Endothelial cell of umbilical vein (primary cell): ENCODE data around the gene USP40. TPM values are rescaled to one million over a fixed set of nuclear protein-coding genes. Genes with fewer than 3 reads are reported as not detected.

Source experiments
- BruUV-seq: library from RNA; stranded (reverse); fragments of 400-500 nt; replicated peaks from 2 replicates; lab custom pipeline; 2021; lab: Mats Ljungman, UMichigan
- CTCF ChIA-PET: fragments of 300-600, 350-600 bp; sonication (Branson Sonifier 250); formaldehyde crosslinking; loops from one replicate; lab custom pipeline; 2021; ENCODE audit warnings: antibody characterized with exemption, inconsistent platforms; lab: Charles Lee
- POLR2A ChIA-PET: fragments of 300-600, 350-600 bp; sonication (Branson Sonifier 250); formaldehyde crosslinking; loops from one replicate; lab custom pipeline; 2021; ENCODE audit warnings: antibody characterized with exemption, inconsistent platforms; lab: Charles Lee
- DNase-seq: peaks from one replicate; pipeline ENCODE4 v3.0.0-alpha.2; 2011; ENCODE audit warnings: low read depth, low spot score
- FAIRE-seq: peaks from 2 replicates; lab custom pipeline; 2011; peaks lifted over from hg19 to GRCh38; lab: Jason Lieb, UNC
- H2AFZ ChIP-seq: 2 replicates; pipeline ENCODE4 v1.6.0; 2012; ENCODE audit warnings: low read depth, low read length, control low read depth, inconsistent platforms
- H3K27ac ChIP-seq: 2 replicates; pipeline ENCODE4 v1.5.1; 2011; ENCODE audit warnings: low read depth, mild to moderate bottlenecking, control low read depth, low read length, moderate library complexity; ENCODE audit not compliant: insufficient read depth
- H3K27me3 ChIP-seq, 2 experiments: 2 replicates each; pipeline versions ENCODE4 v1.6.0 to v1.6.1; 2011; ENCODE audit warnings: low read length in 2 of 2, mixed read lengths in 1 of 2; ENCODE audit not compliant: control insufficient read depth in 2 of 2, insufficient read depth in 2 of 2
- H3K36me3 ChIP-seq, 2 experiments: 2 replicates in 1 of 2; 3 replicates in 1 of 2; pipeline ENCODE4 v1.5.1; 2011; ENCODE audit warnings: low read length in 2 of 2, mild to moderate bottlenecking in 1 of 2, moderate library complexity in 1 of 2; ENCODE audit not compliant: control insufficient read depth in 2 of 2, insufficient read depth in 2 of 2; ENCODE audit errors: extremely low read depth in 1 of 2
- H3K4me1 ChIP-seq: 3 replicates; pipeline ENCODE4 v1.5.1; 2011; ENCODE audit warnings: mild to moderate bottlenecking, low read length; ENCODE audit not compliant: control insufficient read depth, insufficient read depth; ENCODE audit errors: extremely low read depth
- H3K4me2 ChIP-seq: 2 replicates; pipeline ENCODE4 v1.6.1; 2011; ENCODE audit warnings: low read length, control low read depth, mixed read lengths; ENCODE audit not compliant: insufficient read depth
- H3K4me3 ChIP-seq, 3 experiments: fragments of 200-600 bp in 1 of 3; sonication (generic), shearing (Covaris generic) in 1 of 3; replicated peaks in 1 of 3; 2 replicates each; pipeline ENCODE4 v1.5.1; 2011 to 2016; ENCODE audit warnings: control low read depth in 3 of 3, low read length in 3 of 3, mild to moderate bottlenecking in 2 of 3, inconsistent platforms in 1 of 3, low read depth in 1 of 3, moderate library complexity in 1 of 3; ENCODE audit not compliant: insufficient read depth in 1 of 3
- H3K79me2 ChIP-seq: 2 replicates; pipeline ENCODE4 v1.6.0; 2012; ENCODE audit warnings: low read length, inconsistent platforms; ENCODE audit not compliant: control insufficient read depth, insufficient read depth
- H3K9ac ChIP-seq: replicated peaks from 2 replicates; pipeline ENCODE3; 2011; ENCODE audit warnings: low read length, control low read depth; ENCODE audit not compliant: insufficient read depth; ENCODE audit errors: extremely low read depth
- H3K9me1 ChIP-seq: replicated peaks from 3 replicates; pipeline ENCODE4 v1.6.0; 2011; ENCODE audit warnings: mild to moderate bottlenecking, low read length; ENCODE audit not compliant: control insufficient read depth, insufficient read depth; ENCODE audit errors: extremely low read depth
- H3K9me3 ChIP-seq: replicated peaks from 2 replicates; pipeline ENCODE4 v1.5.1; 2012; ENCODE audit warnings: low read length, inconsistent platforms; ENCODE audit not compliant: control insufficient read depth, insufficient read depth
- H4K20me1 ChIP-seq: replicated peaks from 2 replicates; pipeline ENCODE3; 2011; ENCODE audit warnings: mild to moderate bottlenecking, low read length; ENCODE audit not compliant: control insufficient read depth, insufficient read depth; ENCODE audit errors: extremely low read depth
- EZH2 ChIP-seq: IDR thresholded peaks from 2 replicates; pipeline ENCODE4 v1.6.1; 2012; ENCODE audit warnings: borderline replicate concordance, low read depth, mild to moderate bottlenecking, moderate library complexity, low read length, inconsistent platforms; ENCODE audit not compliant: severe bottlenecking
- FOS ChIP-seq: IDR thresholded peaks from 2 replicates; pipeline ENCODE4 v1.6.1; 2011; ENCODE audit warnings: mild to moderate bottlenecking, low read length, moderate library complexity, borderline replicate concordance; ENCODE audit not compliant: insufficient read depth
- GATA2 ChIP-seq: IDR thresholded peaks from 2 replicates; pipeline ENCODE4 v1.7.0; 2011; ENCODE audit warnings: low read depth, mild to moderate bottlenecking, moderate library complexity, mixed read lengths, low read length; ENCODE audit not compliant: insufficient read length, insufficient read depth
- JUN ChIP-seq: IDR thresholded peaks from 2 replicates; pipeline ENCODE4 v1.6.1; 2011; ENCODE audit warnings: borderline replicate concordance, low read depth; ENCODE audit not compliant: insufficient read length, insufficient read depth
- MYC ChIP-seq: IDR thresholded peaks from one replicate; pipeline ENCODE4 v1.6.1; 2011; ENCODE audit warnings: mild to moderate bottlenecking, low read depth, low read length
- POLR2A ChIP-seq: IDR thresholded peaks from 2 replicates; pipeline ENCODE4 v1.6.1; 2012; ENCODE audit warnings: low read depth, mild to moderate bottlenecking, control low read depth, low read length
- POLR2AphosphoS5 ChIP-seq: IDR thresholded peaks from 2 replicates; pipeline ENCODE4 v1.6.1; 2012; ENCODE audit warnings: low read depth, mild to moderate bottlenecking, control low read depth, low read length, moderate library complexity; ENCODE audit not compliant: insufficient read depth
- dilution Hi-C: fragments of 300-500 bp; cut with MboI; formaldehyde crosslinking; loops from one replicate; pipeline ENCODE4 v1.15.0; 2019; ENCODE audit warnings: low sequenced_read_pairs; ENCODE audit not compliant: extremely low pct_ligation_motif_present
- intact Hi-C: fragments of 100-400 bp; cut with micrococcal nuclease; formaldehyde crosslinking; loops from one replicate; pipeline ENCODE4 v1.10.0; 2022
- polyA plus RNA-seq, 4 experiments: library from polyadenylated mRNA; depleted of rRNA in 3 of 4; stranded (reverse) in 3 of 4; unstranded in 1 of 4; fragments of >200 nt; gene quantifications; 2 replicates each; pipeline versions ENCODE4 v1.2.1 to v1.2.3, GENCODE V29; 2011 to 2012; ENCODE audit warnings: missing spikeins in 1 of 4
- total RNA-seq: library from RNA; stranded (reverse); gene quantifications from 2 replicates; pipeline ENCODE4 v1.2.3, GENCODE V29; 2021
- TF ChIP-seq, protein P1 (sequence below), 2 donors: IDR thresholded peaks; 1 replicate in 1 of 2; 2 replicates in 1 of 2; pipeline ENCODE4 v1.5.1; 2011; ENCODE audit warnings: low read length in 2 of 2, mild to moderate bottlenecking in 2 of 2, moderate library complexity in 2 of 2, control low read depth in 1 of 2, inconsistent platforms in 1 of 2, low read depth in 1 of 2; ENCODE audit not compliant: insufficient read depth in 1 of 2; ENCODE audit errors: extremely low read depth in 1 of 2
- TF ChIP-seq, protein P2 (sequence below): IDR thresholded peaks from 2 replicates; pipeline ENCODE4 v1.6.1; 2011; ENCODE audit not compliant: insufficient read depth, insufficient read length

The USP40 gene
- total and polyA plus RNA-seq, 2 donors (not counting 3 experiments of a cell fraction or from before 2014, with no cell fraction given): 32.2 to 32.5 TPM

DNA sequence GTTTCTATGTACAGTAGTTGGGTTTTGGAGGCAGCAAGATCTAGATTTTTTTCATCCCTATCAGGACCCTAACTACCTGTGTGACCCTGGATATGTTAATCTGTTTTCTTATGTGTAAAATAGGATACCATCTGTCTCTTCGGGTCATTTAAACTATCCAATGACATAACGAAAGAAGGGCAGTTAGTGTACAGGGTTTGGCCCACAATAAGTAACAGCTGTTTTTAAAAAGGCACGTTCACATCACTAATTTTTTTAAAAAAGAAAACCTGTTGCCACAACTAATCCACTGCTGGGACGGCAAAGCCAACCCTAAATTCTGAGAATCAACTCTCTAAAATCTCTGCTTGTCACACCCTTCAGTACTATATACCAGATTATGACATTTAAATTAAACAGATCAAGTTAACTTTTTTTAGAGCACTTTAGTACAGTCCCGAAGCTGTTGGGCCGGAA lies 869 bp downstream of the USP40 start:
- intact Hi-C loops: loop anchor here (1.0 to 5.0 kb wide), 4 partner anchors 79 to 302 kb away; partner anchors contain the start of gene MSL3B
- Histone ChIP-seq H3K9me1 (no peaks in the 10 kb centered on the region), H3K27me3 (no peaks in the 10 kb centered on the region), H3K36me3 (no peaks in the 10 kb centered on the region), H3K9ac (peak overlapping the region; percentile 99), H3K4me1 (peaks cover 6% of the 10 kb centered on the region), H3K4me2 (peak overlapping the region; percentile 94), H4K20me1 (no peaks in the 10 kb centered on the region), H2AFZ (peak overlapping the region; percentile 84), H3K4me3 (peak overlapping the region; percentile 59 to 98 (median 93)), H3K79me2 (peaks cover 1% of the 10 kb centered on the region), H3K9me3 (no peaks in the 10 kb centered on the region), H3K27ac (peak overlapping the region; percentile 11)
- ChIA-PET POLR2A (interaction anchor here (0.6 kb wide), 1 partner anchor 54 kb away, joined by 3 read pairs; no protein-coding TSS in a partner anchor), CTCF (interaction anchor here (2.3 kb wide), 1 partner anchor 146 kb away, joined by 10 read pairs; no protein-coding TSS in a partner anchor)
- FAIRE-seq: no peak
- TF ChIP-seq, protein P1, sequence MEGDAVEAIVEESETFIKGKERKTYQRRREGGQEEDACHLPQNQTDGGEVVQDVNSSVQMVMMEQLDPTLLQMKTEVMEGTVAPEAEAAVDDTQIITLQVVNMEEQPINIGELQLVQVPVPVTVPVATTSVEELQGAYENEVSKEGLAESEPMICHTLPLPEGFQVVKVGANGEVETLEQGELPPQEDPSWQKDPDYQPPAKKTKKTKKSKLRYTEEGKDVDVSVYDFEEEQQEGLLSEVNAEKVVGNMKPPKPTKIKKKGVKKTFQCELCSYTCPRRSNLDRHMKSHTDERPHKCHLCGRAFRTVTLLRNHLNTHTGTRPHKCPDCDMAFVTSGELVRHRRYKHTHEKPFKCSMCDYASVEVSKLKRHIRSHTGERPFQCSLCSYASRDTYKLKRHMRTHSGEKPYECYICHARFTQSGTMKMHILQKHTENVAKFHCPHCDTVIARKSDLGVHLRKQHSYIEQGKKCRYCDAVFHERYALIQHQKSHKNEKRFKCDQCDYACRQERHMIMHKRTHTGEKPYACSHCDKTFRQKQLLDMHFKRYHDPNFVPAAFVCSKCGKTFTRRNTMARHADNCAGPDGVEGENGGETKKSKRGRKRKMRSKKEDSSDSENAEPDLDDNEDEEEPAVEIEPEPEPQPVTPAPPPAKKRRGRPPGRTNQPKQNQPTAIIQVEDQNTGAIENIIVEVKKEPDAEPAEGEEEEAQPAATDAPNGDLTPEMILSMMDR (IDR thresholded peaks at IDR 0.05; ENCODE audit: extremely low read depth in 1 of 2, insufficient read depth in 1 of 2, low read depth in 1 of 2, low read length in 2 of 2): no peak
- TF ChIP-seq POLR2A (no peak), EZH2 (no peak), POLR2AphosphoS5 (no peak), MYC (no peak), FOS (no peak), JUN (no peak), GATA2 (no peak)
- TF ChIP-seq, protein P2, sequence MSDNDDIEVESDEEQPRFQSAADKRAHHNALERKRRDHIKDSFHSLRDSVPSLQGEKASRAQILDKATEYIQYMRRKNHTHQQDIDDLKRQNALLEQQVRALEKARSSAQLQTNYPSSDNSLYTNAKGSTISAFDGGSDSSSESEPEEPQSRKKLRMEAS: no peak
- no TSS peak for BruUV-seq
- DNase-seq: no peak
- dilution Hi-C loops: no loop called here
